Hepatocyte (in vitro differentiated cells): ENCODE data around the gene SMIM1.

ENCODE experiments used
- EZH2 ChIP-seq: fragments of 200-600 bp; sonication (generic); IDR thresholded peaks from 2 replicates; pipeline ENCODE4 v1.6.1; 2016; ENCODE audit warnings: antibody characterized with exemption, mild to moderate bottlenecking, borderline replicate concordance
- EZH2phosphoT487 ChIP-seq: fragments of 200-600 bp; sonication (generic); IDR thresholded peaks from one replicate; pipeline ENCODE4 v1.6.1; 2018; ENCODE audit warnings: antibody characterized with exemption, mild to moderate bottlenecking, low read depth, moderate library complexity; ENCODE audit not compliant: unreplicated experiment, severe bottlenecking
- TF ChIP-seq, protein P1 (sequence below): fragments of 200-600 bp; sonication (generic); IDR thresholded peaks from 2 replicates; pipeline ENCODE4 v1.5.1; 2016; ENCODE audit warnings: antibody characterized with exemption, mild to moderate bottlenecking; ENCODE audit not compliant: poor library complexity

DNA sequence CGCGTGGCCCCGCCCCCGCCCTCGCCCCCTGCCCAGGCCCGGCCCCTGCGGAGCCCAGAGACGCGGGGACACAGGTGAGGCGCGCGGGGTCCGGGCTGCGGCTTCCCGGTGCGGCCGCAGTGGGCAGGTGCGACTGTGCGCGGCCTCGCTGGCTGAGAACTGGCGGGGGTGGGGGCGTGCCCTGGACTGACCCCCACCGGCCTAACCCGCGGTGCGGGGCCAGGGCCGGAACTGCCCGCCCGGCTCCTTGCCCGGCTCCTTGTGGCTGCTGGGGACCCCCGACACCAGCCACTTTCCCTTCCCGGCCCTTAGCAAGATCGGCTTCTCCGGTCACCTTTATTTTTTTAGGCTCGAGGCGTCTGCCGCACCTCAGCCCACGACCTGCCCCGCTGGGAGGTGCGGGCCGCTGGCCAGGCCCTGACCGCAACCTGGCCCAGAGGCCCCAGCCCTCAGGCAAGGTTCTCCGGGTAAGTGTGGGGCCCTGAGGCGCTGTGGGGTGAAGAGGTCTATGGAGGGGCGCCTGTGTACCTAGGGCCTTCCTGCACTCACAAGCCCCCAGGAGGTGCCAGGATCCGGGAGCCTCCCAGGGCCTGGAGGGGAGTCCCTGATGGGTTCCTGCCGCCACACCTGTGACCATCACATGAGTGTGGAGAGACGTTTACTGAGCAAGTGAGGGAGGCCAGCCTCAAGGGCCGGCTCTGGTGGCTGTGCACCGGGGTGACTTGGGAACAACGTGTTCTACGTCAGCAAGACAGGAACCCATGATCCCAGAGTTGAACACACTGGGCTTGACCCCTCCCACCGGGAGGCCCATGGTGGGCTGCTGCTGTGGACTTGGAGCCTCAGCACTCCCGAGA, at the start of gene SMIM1:
- TF ChIP-seq, protein P1, sequence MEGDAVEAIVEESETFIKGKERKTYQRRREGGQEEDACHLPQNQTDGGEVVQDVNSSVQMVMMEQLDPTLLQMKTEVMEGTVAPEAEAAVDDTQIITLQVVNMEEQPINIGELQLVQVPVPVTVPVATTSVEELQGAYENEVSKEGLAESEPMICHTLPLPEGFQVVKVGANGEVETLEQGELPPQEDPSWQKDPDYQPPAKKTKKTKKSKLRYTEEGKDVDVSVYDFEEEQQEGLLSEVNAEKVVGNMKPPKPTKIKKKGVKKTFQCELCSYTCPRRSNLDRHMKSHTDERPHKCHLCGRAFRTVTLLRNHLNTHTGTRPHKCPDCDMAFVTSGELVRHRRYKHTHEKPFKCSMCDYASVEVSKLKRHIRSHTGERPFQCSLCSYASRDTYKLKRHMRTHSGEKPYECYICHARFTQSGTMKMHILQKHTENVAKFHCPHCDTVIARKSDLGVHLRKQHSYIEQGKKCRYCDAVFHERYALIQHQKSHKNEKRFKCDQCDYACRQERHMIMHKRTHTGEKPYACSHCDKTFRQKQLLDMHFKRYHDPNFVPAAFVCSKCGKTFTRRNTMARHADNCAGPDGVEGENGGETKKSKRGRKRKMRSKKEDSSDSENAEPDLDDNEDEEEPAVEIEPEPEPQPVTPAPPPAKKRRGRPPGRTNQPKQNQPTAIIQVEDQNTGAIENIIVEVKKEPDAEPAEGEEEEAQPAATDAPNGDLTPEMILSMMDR = no peak
- TF ChIP-seq EZH2phosphoT487 (no peak), EZH2 (no peak)
